Middle frontal gyrus (tissue), 1 donor: ENCODE measurements around the gene PANK1.
A peak's percentile ranks its signal among the peaks of the same experiment; 100 is the strongest.
"Not testable (repeated sequence)": the region's sequence is repeated elsewhere in the genome, so short reads cannot be mapped to it uniquely, and the experiment has no call there.

Experiments
- DNase-seq: peaks from one replicate; pipeline ENCODE4 v3.0.0-alpha.2; 2015; ENCODE audit warnings: low spot score; ENCODE audit errors: extremely low spot score

Gene PANK1

GRCh38 chr10:89574368-89574767 is 70.7 kb downstream of the PANK1 start:
- no peak for DNase-seq

GRCh38 chr10:89567576-89568245 is 77.3 kb downstream of the PANK1 start:
- DNase-seq, result no peak

- DNase-seq, result no peak
These were observed 78.0 kb downstream of the PANK1 start for GRCh38 chr10:89566992-89567391.

- no peak for DNase-seq
These were observed 78.7 kb downstream of the PANK1 start for GRCh38 chr10:89566095-89566950.

GRCh38 chr10:89565180-89565579 is 79.9 kb downstream of the PANK1 start:
- no peak for DNase-seq

- DNase-seq, result peak; percentile 50
These were observed 81.1 kb downstream of the PANK1 start for GRCh38 chr10:89563861-89564478.

GRCh38 chr10:89563311-89563710 is 81.7 kb downstream of the PANK1 start:
- no peak for DNase-seq

- DNase-seq, result no peak
These were observed 88.4 kb downstream of the PANK1 start for GRCh38 chr10:89556600-89556999.

GRCh38 chr10:89555688-89556445 is 89.2 kb downstream of the PANK1 start:
- no peak for DNase-seq

- DNase-seq, result no peak
These were observed 90.6 kb downstream of the PANK1 start for GRCh38 chr10:89554433-89554832.

- DNase-seq, result no peak
These were observed 91.8 kb downstream of the PANK1 start for GRCh38 chr10:89553064-89553734.

GRCh38 chr10:89552213-89552612 is 92.8 kb downstream of the PANK1 start:
- DNase-seq, result no peak

GRCh38 chr10:89550509-89550908 is 94.5 kb downstream of the PANK1 start:
- DNase-seq, result no peak

- DNase-seq, result no peak
These were observed 95.5 kb downstream of the PANK1 start for GRCh38 chr10:89549510-89549909.

GRCh38 chr10:89548673-89549072 is 96.4 kb downstream of the PANK1 start:
- DNase-seq, result no peak

GRCh38 chr10:89547853-89548513 is 97.1 kb downstream of the PANK1 start:
- DNase-seq, result no peak

GRCh38 chr10:89546651-89547050 is 98.4 kb downstream of the PANK1 start:
- DNase-seq, result not testable (repeated sequence)

GRCh38 chr10:89543841-89544240 is 101.2 kb downstream of the PANK1 start:
- no peak for DNase-seq

- DNase-seq, result no peak
These were observed 104.6 kb downstream of the PANK1 start for GRCh38 chr10:89540420-89540949.

GRCh38 chr10:89537364-89537763 is 107.7 kb downstream of the PANK1 start:
- no peak for DNase-seq
